ENCODE results near the gene GNAS. TPM values are rescaled to one million over a fixed set of nuclear protein-coding genes. Genes with fewer than 3 reads are reported as not detected.

Gene GNAS
- total and polyA plus RNA-seq, 10 of the 15 experiments (the other 5 are each of a cell fraction or from before 2014, with no cell fraction given) = 209 to 950 (median 394) TPM

GRCh38 chr20:58907320-58908137 is 55.0 kb downstream of the GNAS start (continued):
- TF ChIP-seq GABPA (IDR thresholded peaks at IDR 0.05; ENCODE audit: low read depth) (no peak), BCL11A (IDR thresholded peaks at IDR 0.05; ENCODE audit: low read depth, low read length) (peak; percentile 87), BHLHE40 (IDR thresholded peaks at IDR 0.05; ENCODE audit: borderline replicate concordance in 1 of 2, low read depth in 2 of 2, low read length in 1 of 2) (peak; percentile 91 to 92), ZNF687 (IDR thresholded peaks at IDR 0.05) (no peak), NFYA (IDR thresholded peaks at IDR 0.05; ENCODE audit: borderline replicate concordance, low read depth, low read length) (no peak), MYC (IDR thresholded peaks at IDR 0.05; ENCODE audit: insufficient read depth, insufficient read length, insufficient replicate concordance, low read length, severe bottlenecking) (no peak), CEBPB (IDR thresholded peaks at IDR 0.05; ENCODE audit: borderline replicate concordance in 1 of 2, low read depth in 2 of 2, low read length in 2 of 2) (no peak), ZNF24 (IDR thresholded peaks at IDR 0.05) (no peak), ZNF592 (IDR thresholded peaks at IDR 0.05) (0 out of 2 replicates have a peak, but pooled peaks have one; percentile 48), ATF7 (IDR thresholded peaks at IDR 0.05; ENCODE audit: low read depth) (peak; percentile 94), STAT1 (conservative IDR thresholded peaks at IDR 0.05) (no peak), HCFC1 (IDR thresholded peaks at IDR 0.05; ENCODE audit: low read length) (no peak), SMAD1 (IDR thresholded peaks at IDR 0.05; ENCODE audit: low read depth, partially characterized antibody) (peak; percentile 94), SPI1 (IDR thresholded peaks at IDR 0.05; ENCODE audit: borderline replicate concordance, insufficient read depth, low read depth, low read length) (peak; percentile 62), KLF5 (IDR thresholded peaks at IDR 0.05; ENCODE audit: partially characterized antibody) (no peak), CBX3 (IDR thresholded peaks at IDR 0.05; ENCODE audit: borderline replicate concordance, low read depth) (no peak)
- TF ChIP-seq, protein P1, sequence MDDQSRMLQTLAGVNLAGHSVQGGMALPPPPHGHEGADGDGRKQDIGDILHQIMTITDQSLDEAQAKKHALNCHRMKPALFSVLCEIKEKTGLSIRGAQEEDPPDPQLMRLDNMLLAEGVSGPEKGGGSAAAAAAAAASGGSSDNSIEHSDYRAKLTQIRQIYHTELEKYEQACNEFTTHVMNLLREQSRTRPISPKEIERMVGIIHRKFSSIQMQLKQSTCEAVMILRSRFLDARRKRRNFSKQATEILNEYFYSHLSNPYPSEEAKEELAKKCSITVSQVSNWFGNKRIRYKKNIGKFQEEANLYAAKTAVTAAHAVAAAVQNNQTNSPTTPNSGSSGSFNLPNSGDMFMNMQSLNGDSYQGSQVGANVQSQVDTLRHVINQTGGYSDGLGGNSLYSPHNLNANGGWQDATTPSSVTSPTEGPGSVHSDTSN (IDR thresholded peaks at IDR 0.05; ENCODE audit: insufficient replicate concordance, low read depth, low read length) = peak; percentile 65
- TF ChIP-seq, protein P2, sequence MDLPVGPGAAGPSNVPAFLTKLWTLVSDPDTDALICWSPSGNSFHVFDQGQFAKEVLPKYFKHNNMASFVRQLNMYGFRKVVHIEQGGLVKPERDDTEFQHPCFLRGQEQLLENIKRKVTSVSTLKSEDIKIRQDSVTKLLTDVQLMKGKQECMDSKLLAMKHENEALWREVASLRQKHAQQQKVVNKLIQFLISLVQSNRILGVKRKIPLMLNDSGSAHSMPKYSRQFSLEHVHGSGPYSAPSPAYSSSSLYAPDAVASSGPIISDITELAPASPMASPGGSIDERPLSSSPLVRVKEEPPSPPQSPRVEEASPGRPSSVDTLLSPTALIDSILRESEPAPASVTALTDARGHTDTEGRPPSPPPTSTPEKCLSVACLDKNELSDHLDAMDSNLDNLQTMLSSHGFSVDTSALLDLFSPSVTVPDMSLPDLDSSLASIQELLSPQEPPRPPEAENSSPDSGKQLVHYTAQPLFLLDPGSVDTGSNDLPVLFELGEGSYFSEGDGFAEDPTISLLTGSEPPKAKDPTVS (IDR thresholded peaks at IDR 0.05; ENCODE audit: low read depth, low read length) = no peak
